Lung (tissue), 12 donors: ENCODE measurements around the gene CATSPERE. TPM values are rescaled to one million over a fixed set of nuclear protein-coding genes. Genes with fewer than 3 reads are reported as not detected.
A peak's percentile ranks its signal among the peaks of the same experiment; 100 is the strongest.

Experiments
- ATAC-seq: fragments of 200-7000 bp; cut with Tn5 transposase; one replicate; pipeline ENCODE4 v1.9.1; 2020; ENCODE audit warnings: moderate number of reproducible peaks; ENCODE audit not compliant: insufficient read depth, low FRiP score
- DNase-seq, 3 donors: peaks; one replicate each; pipeline ENCODE4 v3.0.0-alpha.2; 2013 to 2017
- H3K27ac ChIP-seq, 2 donors: one replicate each; pipeline ENCODE4 v1.5.1; 2013; ENCODE audit warnings: mild to moderate bottlenecking in 2 of 2, moderate library complexity in 2 of 2, control low read depth in 1 of 2, inconsistent platforms in 1 of 2, low read depth in 1 of 2, low read length in 1 of 2
- H3K27me3 ChIP-seq, 3 donors: one replicate each; pipeline ENCODE4 v1.5.1; 2013; ENCODE audit warnings: low read length in 2 of 3; ENCODE audit not compliant: control insufficient read depth in 3 of 3, insufficient read depth in 3 of 3
- H3K36me3 ChIP-seq, 4 donors: one replicate each; pipeline ENCODE4 v1.5.1; 2013; ENCODE audit warnings: low read length in 4 of 4, mild to moderate bottlenecking in 1 of 4, moderate library complexity in 1 of 4; ENCODE audit not compliant: control insufficient read depth in 4 of 4, insufficient read depth in 4 of 4
- H3K4me1 ChIP-seq, 5 donors: one replicate each; pipeline ENCODE4 v1.5.1; 2013; ENCODE audit warnings: low read length in 5 of 5, mild to moderate bottlenecking in 2 of 5, moderate library complexity in 1 of 5; ENCODE audit not compliant: control insufficient read depth in 5 of 5, insufficient read depth in 5 of 5
- H3K4me3 ChIP-seq: one replicate; pipeline ENCODE4 v1.5.1; 2013; ENCODE audit warnings: mild to moderate bottlenecking, control low read depth, moderate library complexity
- H3K9ac ChIP-seq, 2 donors: one replicate each; pipeline ENCODE4 v1.5.1; 2013; ENCODE audit warnings: low read length in 2 of 2, control low read depth in 1 of 2; ENCODE audit not compliant: insufficient read depth in 1 of 2
- H3K9me3 ChIP-seq, 4 donors: one replicate each; pipeline ENCODE4 v1.5.1; 2013; ENCODE audit warnings: low read length in 3 of 4, mild to moderate bottlenecking in 1 of 4, moderate library complexity in 1 of 4; ENCODE audit not compliant: control insufficient read depth in 4 of 4, insufficient read depth in 3 of 4
- WGBS, 2 donors: extraction: QIAGEN DNeasy Blood & Tissue Kit; methylation state at CpG; one replicate each; pipeline ENCODE4 v1.1.7; 2013; 5-methylcytosine and 5-hydroxymethylcytosine counted together
- polyA plus RNA-seq, 2 donors: library from polyadenylated mRNA; stranded (reverse); fragments of 200-250 nt; gene quantifications; one replicate each; pipeline ENCODE4 v1.2.1, GENCODE V29; 2013
- total RNA-seq, 2 donors: library from RNA; depleted of rRNA in 1 of 2; stranded (reverse); fragments of >200 nt in 1 of 2; gene quantifications; one replicate each; pipeline ENCODE4 v1.2.1, GENCODE V29; 2014 to 2021
- TF ChIP-seq, protein P1 (sequence below): IDR thresholded peaks from 2 replicates; pipeline ENCODE4 v1.5.1; 2012; ENCODE audit warnings: mild to moderate bottlenecking; ENCODE audit errors: control extremely low read depth, extremely low read depth
- donor health status: control.
- donor health status: control.
- donor health status: Bipolar disorder and iron deficiency.
- donor health status: healthy.
- donor health status: DM: yes; HTN: yes; CAD: no.

Gene CATSPERE
- total and polyA plus RNA-seq, 4 donors, result 0.30 to 2.7 (median 1.4) TPM

- ATAC-seq (peak; percentile 14), DNase-seq (no peak)
- WGBS, 2 donors, result 0 to 1% methylated on average over 31 to 45 of the region's 45 CpGs
- Histone ChIP-seq H3K9me3 (no peaks in the 10 kb centered on the region), H3K9ac (peak within 1 kb of the TSS; percentile 79 to 85), H3K27me3 (no peaks in the 10 kb centered on the region), H3K27ac (peak within 1 kb of the TSS; percentile 84 to 99), H3K4me3 (peak within 1 kb of the TSS; percentile 88), H3K36me3 (peaks cover 0 to 5% (median 0%) of the 10 kb centered on the region in 4 donors), H3K4me1 (peaks cover 3 to 22% (median 10%) of the 10 kb centered on the region in 5 donors)
- TF ChIP-seq, protein P1, sequence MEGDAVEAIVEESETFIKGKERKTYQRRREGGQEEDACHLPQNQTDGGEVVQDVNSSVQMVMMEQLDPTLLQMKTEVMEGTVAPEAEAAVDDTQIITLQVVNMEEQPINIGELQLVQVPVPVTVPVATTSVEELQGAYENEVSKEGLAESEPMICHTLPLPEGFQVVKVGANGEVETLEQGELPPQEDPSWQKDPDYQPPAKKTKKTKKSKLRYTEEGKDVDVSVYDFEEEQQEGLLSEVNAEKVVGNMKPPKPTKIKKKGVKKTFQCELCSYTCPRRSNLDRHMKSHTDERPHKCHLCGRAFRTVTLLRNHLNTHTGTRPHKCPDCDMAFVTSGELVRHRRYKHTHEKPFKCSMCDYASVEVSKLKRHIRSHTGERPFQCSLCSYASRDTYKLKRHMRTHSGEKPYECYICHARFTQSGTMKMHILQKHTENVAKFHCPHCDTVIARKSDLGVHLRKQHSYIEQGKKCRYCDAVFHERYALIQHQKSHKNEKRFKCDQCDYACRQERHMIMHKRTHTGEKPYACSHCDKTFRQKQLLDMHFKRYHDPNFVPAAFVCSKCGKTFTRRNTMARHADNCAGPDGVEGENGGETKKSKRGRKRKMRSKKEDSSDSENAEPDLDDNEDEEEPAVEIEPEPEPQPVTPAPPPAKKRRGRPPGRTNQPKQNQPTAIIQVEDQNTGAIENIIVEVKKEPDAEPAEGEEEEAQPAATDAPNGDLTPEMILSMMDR, result no peak
Observed at GRCh38 chr1:244451539-244451950, 9.5 kb upstream of the CATSPERE start, which contains the start of gene ADSS2. Gene ADSS2 (minus strand): TSS chr1:244451909. CDS start chr1:244451817, 92 bp downstream.

DNA sequence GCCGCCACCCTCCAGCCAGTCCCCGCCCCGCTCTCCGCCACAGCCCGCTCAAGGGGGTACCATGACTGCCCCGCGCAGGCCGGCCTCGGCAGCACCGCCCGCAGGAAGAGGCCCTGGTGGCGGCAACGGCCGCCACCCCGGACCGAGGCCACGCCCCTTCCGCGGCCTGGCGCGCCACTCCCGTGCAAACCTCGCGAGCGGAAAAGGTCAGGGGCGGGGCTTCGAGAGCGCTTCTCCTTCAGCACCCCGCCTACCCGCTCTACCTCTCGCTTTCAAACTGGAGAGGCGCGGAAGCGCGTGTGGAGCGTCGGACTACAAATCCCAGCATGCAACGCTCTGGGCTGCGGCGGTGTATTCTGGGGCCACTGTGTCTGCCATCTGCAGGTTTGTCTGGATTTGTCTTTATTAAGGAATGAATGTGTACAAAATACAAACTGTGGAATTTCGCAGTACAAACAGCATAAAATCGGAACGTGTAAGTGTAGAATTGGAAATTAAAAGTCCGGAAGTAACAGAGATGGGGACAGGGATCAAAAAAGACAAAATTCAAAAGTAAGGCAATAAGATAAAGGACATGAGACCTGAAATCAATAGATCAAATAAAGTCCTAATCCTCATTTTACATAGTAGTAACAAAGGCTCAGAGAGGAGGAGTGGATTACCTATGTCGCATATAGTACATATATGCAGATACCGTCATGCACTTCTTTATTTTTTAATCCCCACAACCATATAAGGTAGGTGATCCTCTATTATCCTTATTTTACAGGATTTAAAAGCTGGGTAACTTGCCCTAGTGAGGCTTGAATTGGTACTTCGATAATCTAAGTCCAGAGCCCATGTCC is 8.9 kb upstream of the CATSPERE start:
- Histone ChIP-seq H3K9ac (peak overlapping the region in 1 of 2 donors; percentile 57), H3K27me3 (no peaks in the 10 kb centered on the region), H3K4me1 (peaks cover 3 to 22% (median 10%) of the 10 kb centered on the region in 5 donors), H3K27ac (peak overlapping the region; percentile 33 to 48), H3K36me3 (peaks cover 0 to 5% (median 0%) of the 10 kb centered on the region in 4 donors), H3K4me3 (no peak overlapping the region), H3K9me3 (no peaks in the 10 kb centered on the region)
- WGBS, 2 donors, result 6 to 7% methylated on average over 46 to 47 of the region's 47 CpGs
- peak; percentile 99 to 100 (median 99) for DNase-seq
- TF ChIP-seq, protein P1, result peak; percentile 1
- ATAC-seq, result peak; percentile 96

DNA sequence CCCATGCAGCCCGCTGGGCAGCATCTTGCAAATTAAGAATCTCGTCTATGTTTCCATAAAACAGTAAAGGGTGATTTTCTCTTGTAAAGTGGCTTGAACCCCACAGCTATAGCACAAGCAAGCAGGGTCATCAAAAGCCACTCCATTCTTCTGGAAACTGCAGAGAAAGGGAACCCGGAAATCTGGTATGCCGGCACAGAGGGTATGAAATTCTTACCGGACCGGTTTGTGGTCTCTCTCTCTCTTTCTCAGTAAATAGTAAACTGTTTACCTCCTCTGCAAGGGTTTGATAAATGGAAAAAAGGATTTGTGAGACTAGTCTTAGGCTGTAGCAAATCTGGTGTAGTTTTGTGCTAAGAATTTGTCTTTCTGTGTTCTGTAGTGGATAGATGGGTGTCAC is 6.7 kb upstream of the CATSPERE start:
- Histone ChIP-seq H3K36me3 (peaks cover 0 to 5% (median 0%) of the 10 kb centered on the region in 4 donors), H3K4me1 (peaks cover 3 to 14% (median 8%) of the 10 kb centered on the region in 5 donors), H3K27ac (no peak overlapping the region), H3K9ac (no peak overlapping the region), H3K4me3 (no peak overlapping the region), H3K9me3 (no peaks in the 10 kb centered on the region), H3K27me3 (no peaks in the 10 kb centered on the region)
- WGBS, 2 donors, result 63 to 79% methylated on average over 6 of the region's 6 CpGs
- ATAC-seq (no peak), DNase-seq (peak in 2 of 3 donors; percentile 29 to 56)
- TF ChIP-seq, protein P1, result no peak
